HepG2 (cell line): ENCODE results near the gene CTAG1A. TPM values are rescaled to one million over a fixed set of nuclear protein-coding genes. Genes with fewer than 3 reads are reported as not detected.

Experiments
- ATAC-seq: fragments of 200-7000 bp; cut with Tn5 transposase; 3 replicates; pipeline ENCODE4 v1.9.1; 2020; ENCODE audit warnings: mild to moderate bottlenecking, moderate library complexity
- BruUV-seq: library from RNA; stranded (reverse); fragments of 400-500 nt; replicated peaks from 2 replicates; lab custom pipeline; 2021; lab: Mats Ljungman, UMichigan
- CTCF ChIA-PET: fragments of 300-600 bp; formaldehyde crosslinking; extraction: SDS; loops from one replicate; lab custom pipeline; 2021; ENCODE audit warnings: low total read pairs, inconsistent platforms, low intra/inter-chr PET ratio; lab: Yijun Ruan, JAX
- POLR2A ChIA-PET: fragments of 350-600 bp; sonication (Branson Sonifier 250); formaldehyde crosslinking; loops from one replicate; lab custom pipeline; 2020; ENCODE audit warnings: antibody characterized with exemption, inconsistent platforms; lab: Yijun Ruan, JAX
- DNase-seq: peaks from one replicate; pipeline ENCODE4 v3.0.0-alpha.2; 2015; ENCODE audit warnings: low spot score
- FAIRE-seq: peaks from 3 replicates; lab custom pipeline; 2011; peaks lifted over from hg19 to GRCh38; lab: Jason Lieb, UNC
- H2AFZ ChIP-seq: one replicate; pipeline ENCODE4 v1.6.1; 2011; ENCODE audit warnings: low read length, inconsistent platforms
- H3K27ac ChIP-seq: fragments of 300-600 bp; 3 replicates; pipeline ENCODE4 v1.8.0; 2011; ENCODE audit warnings: mixed run types, mild to moderate bottlenecking, mixed read lengths, low read length, inconsistent platforms; ENCODE audit not compliant: insufficient read depth; ENCODE audit errors: extremely low read length
- H3K27me3 ChIP-seq, 2 experiments: fragments of 200-600 bp in 1 of 2; 2 replicates in 1 of 2; 3 replicates in 1 of 2; pipeline versions ENCODE4 v1.6.0 to v1.8.0; 2011; ENCODE audit warnings: low read length in 2 of 2, mild to moderate bottlenecking in 2 of 2, moderate library complexity in 2 of 2, inconsistent platforms in 1 of 2; ENCODE audit not compliant: insufficient read depth in 2 of 2, control insufficient read depth in 1 of 2
- H3K36me3 ChIP-seq, 2 experiments: fragments of 200-600 bp in 1 of 2; replicated peaks in 1 of 2; 2 replicates in 1 of 2; 3 replicates in 1 of 2; pipeline versions ENCODE4 v1.5.1 to v1.8.0; 2011; ENCODE audit warnings: low read length in 2 of 2, inconsistent platforms in 1 of 2; ENCODE audit not compliant: insufficient read depth in 2 of 2, control insufficient read depth in 1 of 2
- H3K4me1 ChIP-seq: 2 replicates; pipeline ENCODE4 v1.5.1; 2012; ENCODE audit warnings: low read length, inconsistent platforms; ENCODE audit not compliant: insufficient read depth
- H3K4me2 ChIP-seq: 2 replicates; pipeline ENCODE4 v1.6.0; 2011; ENCODE audit warnings: low read depth, low read length, inconsistent platforms
- H3K4me3 ChIP-seq, 3 experiments: fragments of 200-600 bp in 1 of 3; sonication (generic), shearing (Covaris generic) in 1 of 3; replicated peaks in 1 of 3; 2 replicates each; pipeline ENCODE4 v1.5.1; 2011 to 2016; ENCODE audit warnings: low read length in 3 of 3, inconsistent platforms in 2 of 3, low read depth in 2 of 3, mild to moderate bottlenecking in 2 of 3, control low read depth in 1 of 3, mixed read lengths in 1 of 3; ENCODE audit not compliant: insufficient read depth in 1 of 3
- H3K79me2 ChIP-seq: one replicate; pipeline ENCODE4 v1.6.1; 2011; ENCODE audit warnings: low read length, inconsistent platforms; ENCODE audit not compliant: insufficient read depth
- H3K9ac ChIP-seq: 2 replicates; pipeline ENCODE4 v1.6.0; 2011; ENCODE audit warnings: mild to moderate bottlenecking, low read depth, low read length, inconsistent platforms; ENCODE audit not compliant: insufficient read depth
- H3K9me3 ChIP-seq: 2 replicates; pipeline ENCODE4 v1.5.1; 2012; ENCODE audit warnings: mild to moderate bottlenecking, low read length
- H4K20me1 ChIP-seq: 2 replicates; pipeline ENCODE4 v1.6.0; 2011; ENCODE audit warnings: inconsistent platforms, mild to moderate bottlenecking, low read length, moderate library complexity; ENCODE audit not compliant: insufficient read depth
- LCORL ChIP-seq, 2 experiments: fragments of 450-650 bp in 1 of 2; sonication (generic) in 1 of 2; formaldehyde crosslinking in 1 of 2; IDR thresholded peaks; 2 replicates each; pipeline versions ENCODE4 v1.5.0 to v1.6.1; 2017 to 2020; ENCODE audit warnings: antibody characterized with exemption in 1 of 2, missing genetic modification reagents in 1 of 2
- RCOR2 ChIP-seq: IDR thresholded peaks from 2 replicates; pipeline ENCODE4 v1.6.1; 2016; ENCODE audit warnings: missing biosample characterization, missing genetic modification reagents
- ZNF383 ChIP-seq: sonication (generic); formaldehyde crosslinking; IDR thresholded peaks from 2 replicates; pipeline ENCODE4 v1.4.0; 2020; ENCODE audit warnings: missing genetic modification reagents, mild to moderate bottlenecking, borderline replicate concordance
- ZNF556 ChIP-seq: sonication (generic); formaldehyde crosslinking; IDR thresholded peaks from 2 replicates; pipeline ENCODE4 v1.4.0; 2020; ENCODE audit warnings: mild to moderate bottlenecking, missing genetic modification reagents, borderline replicate concordance
- ZSCAN29 ChIP-seq: sonication (generic); formaldehyde crosslinking; conservative IDR thresholded peaks from 2 replicates; pipeline ENCODE4 v1.4.0; 2020; ENCODE audit warnings: mild to moderate bottlenecking, missing genetic modification reagents
- WGBS: methylation state at CpG from one replicate; pipeline ENCODE4 v1.1.6; 2017; ENCODE audit warnings: low lambda C conversion rate; 5-methylcytosine and 5-hydroxymethylcytosine counted together
- in situ Hi-C: cut with HindIII; loops from 2 replicates; pipeline ENCODE4 v1.10.0; 2017; ENCODE audit warnings: low pct_unique_long_range_greater_than_20kb; ENCODE audit not compliant: extremely low pct_ligation_motif_present
- intact Hi-C: fragments of 100-400 bp; cut with micrococcal nuclease; formaldehyde crosslinking; loops from one replicate; pipeline ENCODE4 v1.10.0; 2022; ENCODE audit not compliant: unreplicated experiment
- polyA plus RNA-seq, 8 experiments: library from polyadenylated mRNA; depleted of rRNA in 3 of 8; stranded (reverse) in 7 of 8; unstranded in 1 of 8; fragments of >200 nt; fragmentation: Illumina TruSeq in 4 of 8; extraction: Trizol in 4 of 8; gene quantifications; 2 replicates each; pipeline versions ENCODE4 v1.2.1 to v1.2.3, GENCODE V29; 2011 to 2016; ENCODE audit warnings: low read depth in 4 of 8, missing spikeins in 1 of 8, mixed read lengths in 1 of 8; ENCODE audit not compliant: insufficient read depth in 1 of 8
- total RNA-seq, 5 experiments: library from RNA; depleted of rRNA; stranded (reverse); fragments of >200 nt; fragmentation: Illumina TruSeq; extraction: Trizol; gene quantifications; 2 replicates each; pipeline ENCODE4 v1.2.3, GENCODE V29; 2016; ENCODE audit warnings: low read depth in 1 of 5
- TF ChIP-seq, protein P1 (sequence below): sonication (generic); formaldehyde crosslinking; IDR thresholded peaks from 2 replicates; pipeline ENCODE4 v1.4.0; 2020; ENCODE audit warnings: missing genetic modification reagents

Gene CTAG1A
- total and polyA plus RNA-seq, 2 of the 13 experiments (the other 11 are each of a cell fraction or from before 2014, with no cell fraction given) = not detected

DNA sequence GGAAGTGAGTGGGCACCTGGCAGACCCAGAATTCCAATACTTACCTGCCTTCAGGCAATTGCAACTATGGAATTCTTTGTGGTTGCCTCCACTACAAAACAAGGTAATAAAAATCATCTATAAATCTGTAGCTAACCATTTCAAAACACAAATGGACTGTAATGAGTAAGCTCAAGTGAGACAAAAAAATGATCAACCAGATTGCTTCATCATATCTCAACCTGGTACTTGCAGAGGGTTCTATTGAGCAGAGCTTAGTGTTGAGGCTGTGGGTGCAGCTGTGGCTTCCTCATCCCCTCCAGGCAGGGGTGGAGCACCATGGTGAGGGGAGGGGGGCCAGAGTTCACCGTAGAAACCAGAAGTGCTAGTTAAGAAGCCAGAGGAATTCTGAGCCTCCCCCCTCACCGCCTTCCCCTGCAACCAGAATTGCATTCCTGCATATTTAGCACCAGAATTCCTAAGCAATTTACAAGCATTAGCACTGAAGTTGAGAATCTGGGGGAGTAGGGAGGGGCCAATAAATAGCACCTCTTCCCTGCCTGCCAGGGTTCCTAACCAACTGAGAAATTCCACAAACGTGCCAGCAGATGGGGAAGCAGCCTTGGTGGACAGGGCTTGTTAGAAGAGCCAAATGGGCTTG, 11.5 kb downstream of the CTAG1A start:
- no peaks in the 10 kb centered on the region for H3K4me1 ChIP-seq
- H3K9me3 ChIP-seq = no peaks in the 10 kb centered on the region
- in situ Hi-C loops = loop anchor here (25.0 kb wide), 1 partner anchor 241 kb away; the partner anchor contains the start of gene SMIM9
- CTCF ChIA-PET = no interaction called here
- no peak overlapping the region for H3K9ac ChIP-seq
- 0% methylated on average over 2 of the region's 3 CpGs for WGBS
- intact Hi-C loops = no loop called here
- no peak overlapping the region for H3K27ac ChIP-seq
- H3K79me2 ChIP-seq = no peaks in the 10 kb centered on the region
- FAIRE-seq = no peak
- TF ChIP-seq LCORL (IDR thresholded peaks at IDR 0.05) = no peak
- TF ChIP-seq LCORL (CRISPR knock-in tag; IDR thresholded peaks at IDR 0.05) = no peak
- no peak for TF ChIP-seq RCOR2 (CRISPR knock-in tag)
- no peak for TF ChIP-seq ZSCAN29 (CRISPR knock-in tag)
- TF ChIP-seq ZNF383 = no peak
- TF ChIP-seq ZNF556 (CRISPR knock-in tag) = no peak
- TF ChIP-seq, protein P1, sequence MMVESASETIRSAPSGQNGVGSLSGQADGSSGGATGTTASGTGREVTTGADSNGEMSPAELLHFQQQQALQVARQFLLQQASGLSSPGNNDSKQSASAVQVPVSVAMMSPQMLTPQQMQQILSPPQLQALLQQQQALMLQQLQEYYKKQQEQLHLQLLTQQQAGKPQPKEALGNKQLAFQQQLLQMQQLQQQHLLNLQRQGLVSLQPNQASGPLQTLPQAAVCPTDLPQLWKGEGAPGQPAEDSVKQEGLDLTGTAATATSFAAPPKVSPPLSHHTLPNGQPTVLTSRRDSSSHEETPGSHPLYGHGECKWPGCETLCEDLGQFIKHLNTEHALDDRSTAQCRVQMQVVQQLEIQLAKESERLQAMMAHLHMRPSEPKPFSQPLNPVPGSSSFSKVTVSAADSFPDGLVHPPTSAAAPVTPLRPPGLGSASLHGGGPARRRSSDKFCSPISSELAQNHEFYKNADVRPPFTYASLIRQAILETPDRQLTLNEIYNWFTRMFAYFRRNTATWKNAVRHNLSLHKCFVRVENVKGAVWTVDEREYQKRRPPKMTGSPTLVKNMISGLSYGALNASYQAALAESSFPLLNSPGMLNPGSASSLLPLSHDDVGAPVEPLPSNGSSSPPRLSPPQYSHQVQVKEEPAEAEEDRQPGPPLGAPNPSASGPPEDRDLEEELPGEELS (CRISPR knock-in tag) = no peak
- POLR2A ChIA-PET = no interaction called here
- no peak overlapping the region for H2AFZ ChIP-seq
- no peak for ATAC-seq
- 0 out of 5 replicates have a peak, but pooled peaks cover 0 to 6% of the 10 kb centered on the region in 2 experiments for H3K27me3 ChIP-seq
- DNase-seq = no peak
- BruUV-seq = no TSS peak
- H4K20me1 ChIP-seq = no peaks in the 10 kb centered on the region
- H3K4me3 ChIP-seq = no peak overlapping the region
- H3K36me3 ChIP-seq = no peaks in the 10 kb centered on the region
- H3K4me2 ChIP-seq = no peak overlapping the region
